ENCODE measurements around the gene STIM2. TPM values are rescaled to one million over a fixed set of nuclear protein-coding genes. Genes with fewer than 3 reads are reported as not detected.
"Not testable (repeated sequence)": the region's sequence is repeated elsewhere in the genome, so short reads cannot be mapped to it uniquely, and the experiment has no call there.

STIM2 gene
- total RNA-seq, 1 donor from 2014 or later, result 17.3 TPM

DNA sequence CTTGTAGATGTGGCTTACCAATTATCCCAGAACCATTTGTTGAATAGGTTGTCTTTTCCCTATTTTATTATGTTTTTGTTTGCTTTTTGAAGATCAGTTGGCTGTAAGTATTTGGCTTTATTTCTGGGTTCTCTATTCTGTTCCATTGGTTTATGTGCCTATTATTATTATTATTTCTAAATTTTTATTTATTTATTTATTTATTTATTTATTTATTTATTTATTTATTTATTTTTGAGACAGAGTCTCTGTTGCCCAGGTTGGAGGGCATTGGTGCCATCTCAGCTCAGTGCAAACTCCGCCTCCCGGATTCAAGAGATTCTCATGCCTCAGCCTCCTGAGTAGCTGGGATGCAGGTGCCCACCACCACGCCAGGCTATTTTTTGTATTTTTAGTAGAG, 174.5 kb downstream of the STIM2 start:
- DNase-seq (ENCODE audit: low read depth in 2 of 2), result not testable (repeated sequence)

DNA sequence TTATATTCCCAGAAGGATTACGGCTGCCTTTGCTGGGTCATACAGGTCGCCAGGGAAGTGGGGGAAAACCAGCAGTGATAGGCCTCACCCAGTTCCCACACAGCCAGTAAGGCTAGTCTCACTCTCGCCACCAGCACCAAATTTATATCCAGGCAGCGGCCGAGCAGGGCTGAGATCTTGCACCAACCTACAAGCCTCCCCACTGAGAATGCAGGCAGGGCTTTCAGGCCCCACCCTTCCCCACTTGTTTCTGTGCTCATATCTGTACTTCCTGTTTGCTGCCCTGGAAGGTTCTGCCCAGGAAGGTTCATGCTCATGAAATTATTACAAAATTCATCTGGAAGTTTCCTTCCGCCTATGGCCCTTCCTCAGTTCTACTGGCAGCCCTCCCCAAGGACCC, 179.7 kb downstream of the STIM2 start:
- no peak for DNase-seq (ENCODE audit: low read depth in 2 of 2)

DNA sequence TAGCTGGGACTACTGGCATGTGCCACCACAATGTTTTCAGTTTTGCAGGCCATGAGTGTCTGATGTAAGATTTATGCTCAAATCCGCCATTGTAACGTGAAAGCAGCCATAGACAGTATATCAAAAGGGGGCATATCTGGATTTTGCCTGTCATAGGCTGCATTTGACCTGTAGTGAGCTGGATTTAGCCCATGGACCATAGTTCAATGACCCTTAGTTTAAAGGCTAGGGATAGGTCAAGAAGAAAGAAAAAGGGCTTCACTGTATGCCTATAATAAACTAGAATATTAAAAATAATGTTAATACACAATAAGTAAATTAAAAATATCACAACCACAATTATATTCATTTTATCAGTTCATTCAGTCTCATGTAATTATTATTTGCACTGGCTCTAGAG, 181.8 kb downstream of the STIM2 start:
- DNase-seq (ENCODE audit: low read depth in 2 of 2), result no peak

DNA sequence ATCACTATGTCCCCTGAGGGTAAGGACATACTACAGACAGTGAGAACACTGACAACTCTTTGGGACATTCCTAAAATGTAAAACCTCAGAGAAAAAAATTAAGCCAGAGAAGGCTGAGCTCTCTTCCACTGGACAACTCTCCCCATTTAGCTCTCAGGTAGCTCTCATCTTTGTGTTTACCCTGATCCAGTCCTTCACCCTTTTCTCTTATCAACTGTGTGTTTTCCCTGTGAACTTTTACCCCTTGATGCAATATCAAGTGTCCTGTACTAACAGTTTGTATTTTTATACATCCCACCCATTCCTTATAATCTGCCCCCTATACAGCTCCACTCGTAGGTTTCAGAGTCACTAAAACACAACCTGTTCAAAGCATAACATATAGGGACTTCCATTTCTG, 182.6 kb downstream of the STIM2 start:
- DNase-seq (ENCODE audit: low read depth in 2 of 2), result no peak

DNA sequence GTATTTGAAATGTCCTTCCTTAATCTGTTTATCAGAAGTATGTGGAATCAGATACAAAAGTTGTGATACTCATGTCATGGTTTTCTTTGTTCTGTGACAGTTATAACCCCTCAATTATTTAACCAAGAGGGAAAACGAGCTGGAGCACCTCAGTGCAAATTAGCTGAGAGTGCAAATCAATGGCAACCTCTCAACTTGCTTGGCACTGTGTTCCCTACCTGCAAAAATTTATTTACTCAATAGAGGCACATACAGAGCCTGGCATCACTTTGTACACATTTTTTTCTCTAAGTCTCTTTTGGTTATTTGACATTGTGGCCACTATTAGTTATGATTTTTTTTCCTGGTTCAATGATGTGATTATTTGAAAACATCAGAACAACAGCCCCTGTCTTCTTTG, 186.2 kb downstream of the STIM2 start:
- no peak for DNase-seq (ENCODE audit: low read depth in 2 of 2)

DNA sequence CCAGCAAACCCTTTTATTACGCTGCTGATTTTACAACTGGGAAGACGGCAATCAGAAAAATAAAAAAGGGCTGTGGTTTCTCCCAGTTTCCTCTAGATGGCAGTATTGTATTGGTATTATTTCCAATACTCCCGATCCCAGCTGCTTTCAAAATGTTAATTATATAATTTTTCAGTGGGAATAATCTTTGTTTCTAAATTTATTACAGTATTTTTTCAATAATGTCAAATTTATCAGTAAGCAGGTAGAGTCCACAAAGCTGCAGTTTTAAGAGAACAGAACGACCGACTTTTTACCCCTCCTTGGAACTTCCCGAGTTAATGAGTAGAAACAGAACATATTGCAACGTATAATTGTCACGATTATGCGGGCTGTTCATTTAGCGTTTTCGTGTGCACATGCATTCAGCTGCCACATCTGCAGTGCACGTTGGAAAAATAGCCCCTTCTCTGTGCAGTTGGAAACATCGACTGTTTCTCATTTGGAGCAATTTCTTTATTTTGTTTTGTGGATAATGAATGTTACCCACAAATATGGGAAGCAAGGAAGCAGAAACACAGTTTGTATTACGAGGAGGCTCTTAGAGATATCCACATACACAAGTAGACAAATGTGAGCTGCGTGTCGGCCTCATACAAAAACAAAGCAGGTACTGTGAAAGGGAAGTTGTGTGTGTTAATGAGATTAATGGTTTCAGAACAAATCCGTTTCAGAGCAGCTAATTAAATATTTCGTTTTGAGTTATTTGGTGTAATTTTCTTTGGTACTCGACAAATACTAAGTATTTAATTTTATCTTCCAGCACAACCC, 188.0 kb downstream of the STIM2 start:
- DNase-seq (ENCODE audit: low read depth in 2 of 2), result peak; percentile 26 to 31

DNA sequence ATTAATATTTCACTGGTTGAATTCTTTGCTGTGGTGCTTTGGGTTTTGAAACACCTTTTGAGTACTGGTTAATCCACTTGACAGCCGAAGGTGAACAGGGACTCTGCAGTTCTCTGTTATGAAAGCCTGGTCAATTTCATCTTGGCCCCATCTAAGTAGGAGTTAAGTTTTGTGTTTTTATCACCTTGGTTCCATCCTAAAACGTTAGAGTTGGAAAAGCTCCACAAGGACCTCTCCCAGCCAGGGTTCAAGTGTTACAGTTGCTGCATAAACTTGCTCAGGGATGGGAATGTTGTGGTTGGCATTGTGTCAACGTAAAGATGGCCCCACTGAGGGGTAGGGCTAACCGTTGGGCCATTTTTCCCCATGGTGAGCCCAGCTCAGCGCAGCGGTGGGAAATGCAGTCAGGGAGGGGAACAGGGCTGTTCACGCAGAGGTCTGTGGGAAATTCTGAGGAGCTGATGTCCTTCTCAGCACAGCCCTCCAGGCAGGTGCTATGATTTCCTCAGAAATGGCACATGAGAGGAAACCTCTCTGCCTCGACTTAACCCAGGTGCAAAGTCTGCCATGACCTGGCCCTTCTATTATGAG, 188.7 kb downstream of the STIM2 start:
- no peak for DNase-seq (ENCODE audit: low read depth in 2 of 2)

DNA sequence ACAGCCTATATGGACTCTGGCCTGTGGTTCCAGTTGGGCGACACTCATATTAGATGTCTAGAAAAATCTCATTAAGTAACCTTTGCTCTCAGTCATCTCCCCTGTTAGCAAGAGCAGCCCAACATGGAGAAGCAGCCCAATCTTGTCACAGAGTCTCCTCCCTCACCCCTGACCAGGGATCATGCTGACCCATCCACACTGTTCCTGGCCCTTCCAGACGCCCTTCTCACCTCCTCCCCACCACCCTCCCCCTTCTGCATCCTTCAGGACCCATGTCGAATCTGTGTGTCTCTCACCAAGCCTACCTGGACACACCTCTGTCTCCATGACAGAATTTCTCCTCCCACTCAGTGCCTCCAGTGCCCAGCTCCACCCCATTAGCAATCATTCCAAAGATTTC, 190.1 kb downstream of the STIM2 start:
- DNase-seq (ENCODE audit: low read depth in 2 of 2), result no peak

DNA sequence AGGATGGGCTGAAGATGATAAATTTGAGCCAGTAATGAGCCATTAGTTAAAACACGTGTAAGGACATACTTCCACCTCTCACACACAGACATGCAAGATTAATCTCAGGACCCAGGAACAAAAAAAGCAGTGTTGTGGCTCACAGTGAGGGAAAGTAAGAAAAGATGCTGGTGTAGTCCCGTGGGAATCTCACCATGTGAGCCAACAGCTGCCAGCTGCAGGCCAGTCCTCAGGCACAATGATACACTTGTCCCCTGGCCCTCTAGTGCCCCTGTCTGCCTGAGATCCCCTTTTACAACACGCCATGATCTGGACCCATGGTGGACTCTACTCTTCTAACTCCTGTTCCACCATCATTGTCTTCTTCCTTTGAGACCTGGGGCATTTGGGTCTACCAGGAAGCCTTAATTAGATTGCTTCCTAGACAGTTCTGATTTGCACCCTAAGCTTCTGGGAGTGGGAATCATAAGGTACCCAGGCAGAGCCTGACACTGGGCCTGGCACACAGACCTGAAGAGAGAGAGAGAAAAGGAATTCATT, 194.7 kb downstream of the STIM2 start:
- DNase-seq (ENCODE audit: low read depth in 2 of 2), result no peak

DNA sequence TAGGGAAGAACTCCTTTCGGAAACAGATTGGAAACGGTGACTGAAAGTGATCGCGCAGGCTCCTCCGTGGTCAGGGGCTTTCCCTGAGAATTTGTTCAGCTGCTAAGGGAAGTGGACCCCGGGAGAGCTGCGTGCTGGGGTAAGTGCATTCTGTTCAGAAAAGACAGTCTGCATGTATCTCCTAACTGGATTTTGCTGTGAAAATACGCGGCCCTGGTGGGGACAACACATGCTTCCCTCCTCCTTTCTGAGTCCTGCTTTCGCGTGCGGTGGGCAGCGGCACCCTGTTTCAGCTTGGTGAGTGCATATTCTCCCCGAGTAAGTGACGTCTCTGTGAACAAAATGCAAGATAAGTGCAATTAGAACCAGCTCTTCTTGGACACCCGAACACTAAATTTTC, 195.6 kb downstream of the STIM2 start:
- no peak for DNase-seq (ENCODE audit: low read depth in 2 of 2)

DNA sequence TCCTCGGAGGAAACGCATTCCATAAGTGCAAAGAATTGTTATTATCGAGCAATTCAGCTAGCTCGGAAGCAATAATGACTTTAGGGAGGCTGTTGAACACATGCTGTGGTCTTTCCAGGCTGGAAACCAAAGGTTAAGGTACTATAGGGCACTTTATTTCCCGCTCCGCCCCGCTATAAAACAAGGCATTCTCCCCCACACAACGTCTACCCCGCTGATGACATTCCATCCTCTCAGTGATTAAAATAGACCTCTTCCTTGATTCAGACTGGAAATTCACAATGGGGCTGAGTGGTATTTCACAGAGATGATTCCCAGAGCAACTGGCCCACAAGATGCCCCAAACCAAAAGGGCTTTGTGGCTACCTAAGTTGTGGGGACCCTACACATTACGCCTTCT, 196.4 kb downstream of the STIM2 start:
- no peak for DNase-seq (ENCODE audit: low read depth in 2 of 2)

DNA sequence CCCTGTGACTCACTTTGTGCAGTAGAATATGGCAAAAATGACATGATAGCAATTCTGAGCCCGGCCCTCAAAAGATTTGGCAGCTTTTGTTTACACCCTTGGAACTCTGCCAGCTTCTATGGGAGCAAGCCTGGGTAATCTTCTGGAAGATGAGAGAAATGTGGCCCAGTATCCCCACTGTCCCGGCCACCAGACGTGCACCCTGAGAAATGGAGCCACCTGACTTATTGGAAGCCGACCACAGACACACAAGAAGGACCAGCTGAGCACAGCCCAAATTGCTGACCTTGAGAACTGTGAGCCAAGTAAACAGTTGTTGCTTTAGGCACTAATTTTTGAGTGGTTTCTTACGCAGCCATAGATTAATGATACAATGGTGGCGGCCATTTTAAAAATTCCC, 197.0 kb downstream of the STIM2 start:
- DNase-seq (ENCODE audit: low read depth in 2 of 2), result no peak

DNA sequence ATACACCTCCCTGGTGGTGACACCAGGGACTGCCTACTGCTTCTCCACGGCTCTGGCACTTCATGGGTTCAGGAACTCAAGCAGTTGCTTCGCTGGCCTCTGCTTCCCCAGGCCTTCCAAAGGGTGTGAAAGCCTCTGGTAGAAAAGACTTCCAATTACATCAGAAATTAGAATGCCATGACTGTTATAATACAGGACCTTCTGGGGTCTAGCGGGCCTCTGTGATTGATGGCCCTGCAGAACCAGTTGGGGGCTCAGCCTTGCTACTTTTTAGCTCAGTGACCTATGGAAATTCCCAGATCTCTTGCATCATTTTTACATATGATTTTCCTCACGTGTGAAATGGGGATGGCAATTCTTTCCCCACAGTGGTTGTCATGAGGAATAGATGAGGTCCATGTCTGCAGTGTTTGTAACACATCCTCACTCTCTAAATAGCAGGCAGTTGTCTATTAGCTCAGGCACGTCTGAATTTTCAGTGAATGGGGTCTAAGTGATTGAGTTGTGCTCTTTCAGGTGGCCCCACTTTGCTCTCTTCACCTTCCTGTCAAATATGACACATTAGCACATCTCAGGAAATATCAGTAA, 198.3 kb downstream of the STIM2 start:
- DNase-seq (ENCODE audit: low read depth in 2 of 2), result no peak

DNA sequence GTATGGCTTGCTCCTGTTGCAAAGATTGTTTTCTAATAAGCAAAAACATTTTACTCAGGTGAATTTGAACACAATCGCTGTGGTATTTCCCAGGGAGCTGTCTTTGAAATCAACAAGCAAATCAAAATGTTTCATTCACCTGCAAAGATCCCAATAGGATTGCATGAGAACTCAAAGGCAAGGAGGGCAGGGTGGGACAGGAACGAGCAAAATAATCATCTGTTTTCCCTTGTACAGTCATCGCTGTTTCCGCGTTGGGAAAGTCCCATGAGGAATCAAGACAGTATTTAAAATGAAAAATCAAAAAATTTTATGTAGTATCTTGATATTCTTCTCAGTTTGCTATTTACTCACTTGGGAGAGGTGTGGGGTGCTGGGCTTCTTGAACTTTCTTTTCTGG, 198.8 kb downstream of the STIM2 start:
- peak in 1 of 2 donors; percentile 6 for DNase-seq (ENCODE audit: low read depth in 2 of 2)

DNA sequence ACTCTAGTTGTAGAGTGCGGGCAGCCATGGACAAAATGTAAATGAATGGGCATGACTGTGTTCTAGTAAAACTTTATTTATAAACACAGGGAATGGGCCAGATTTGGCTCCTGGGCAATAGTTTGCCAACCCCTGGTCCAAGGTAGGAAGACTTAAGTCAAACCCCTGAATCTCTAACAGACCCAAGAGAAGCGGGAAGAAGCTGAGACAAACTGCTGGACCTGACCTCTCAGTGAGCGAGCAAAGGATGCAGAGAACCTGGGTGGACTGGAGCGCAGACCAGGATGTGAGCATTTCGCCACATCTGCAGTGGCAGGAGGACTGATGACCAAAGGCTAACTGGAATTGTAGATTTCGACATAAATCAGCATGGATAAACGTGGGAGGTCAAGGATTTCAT, 201.6 kb downstream of the STIM2 start:
- DNase-seq (ENCODE audit: low read depth in 2 of 2), result no peak

DNA sequence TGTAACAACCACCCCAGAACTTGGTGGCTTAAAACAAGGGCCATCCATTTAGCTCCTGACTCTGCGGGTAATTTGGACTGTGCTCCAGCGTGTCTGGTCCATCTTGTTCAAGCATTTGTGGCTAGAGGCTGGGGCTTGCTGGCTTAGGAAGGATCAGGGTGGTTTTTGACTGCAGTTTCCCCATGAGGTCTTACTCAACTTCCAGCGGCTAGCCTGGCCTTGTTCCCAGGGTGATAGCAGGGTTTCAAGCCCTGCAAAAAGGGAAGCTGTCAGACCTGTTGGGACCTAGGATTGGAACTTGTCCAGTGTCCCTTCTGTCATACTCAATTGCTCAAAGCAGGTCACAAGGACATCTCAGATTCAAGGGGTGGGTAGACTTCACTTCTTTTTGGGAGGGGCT, 205.9 kb downstream of the STIM2 start:
- DNase-seq (ENCODE audit: low read depth in 2 of 2), result no peak

DNA sequence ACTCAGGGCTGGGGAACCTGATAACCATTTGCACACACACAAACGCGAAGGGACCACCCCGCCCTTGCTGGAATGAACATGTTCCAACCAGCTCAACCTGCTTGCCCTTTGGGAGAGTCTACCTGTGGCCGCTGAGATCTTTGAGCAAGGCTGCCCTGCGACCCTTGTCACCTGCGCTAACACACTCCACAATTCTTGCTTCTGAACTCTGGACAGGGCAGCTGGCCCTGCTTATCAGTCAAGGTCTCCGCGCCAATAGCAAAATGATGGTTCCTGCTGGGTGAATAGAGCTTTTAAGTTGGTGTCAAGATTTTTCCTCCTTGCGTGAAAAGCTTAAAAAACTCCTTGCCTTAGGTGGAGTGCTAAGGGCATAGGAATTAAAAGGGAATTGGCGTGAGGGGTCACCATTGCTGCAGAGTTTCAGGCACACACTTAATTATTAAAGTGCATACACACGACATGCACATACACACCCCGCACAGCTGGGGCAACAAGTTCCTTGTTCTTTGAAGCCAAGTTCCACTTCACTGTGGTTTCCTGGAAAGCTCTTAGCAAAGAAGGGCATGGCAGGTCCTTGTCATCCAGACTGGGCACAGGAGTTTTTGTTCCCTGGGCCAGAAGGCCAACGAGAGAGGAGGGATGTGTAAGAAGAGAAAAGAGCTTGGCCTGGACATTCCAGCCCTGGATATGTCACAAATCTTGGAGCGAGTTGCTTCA, 207.7 kb downstream of the STIM2 start:
- DNase-seq (ENCODE audit: low read depth in 2 of 2), result no peak

Measured in lung microvascular endothelial cell (primary cell).